NCI-H1092 (cell line): ENCODE data around the gene TMTC3.
"Not testable (repeated sequence)": the region's sequence is repeated elsewhere in the genome, so short reads cannot be mapped to it uniquely, and the experiment has no call there.

ENCODE experiments used
- DNase-seq: peaks from one replicate; lab custom pipeline; 2025; lab: John Stamatoyannopoulos, UW

TMTC3 gene

GRCh38 chr12:88141774-88142609, at the start of gene TMTC3, which contains the start of gene CEP290:
TMTC3 (plus strand) TSS chr12:88142307; CDS start chr12:88148316, 6,009 bp downstream.
CEP290 (minus strand) TSS chr12:88142088; CDS start chr12:88141307, 781 bp downstream.
- DNase-seq = peak; percentile 97

DNA sequence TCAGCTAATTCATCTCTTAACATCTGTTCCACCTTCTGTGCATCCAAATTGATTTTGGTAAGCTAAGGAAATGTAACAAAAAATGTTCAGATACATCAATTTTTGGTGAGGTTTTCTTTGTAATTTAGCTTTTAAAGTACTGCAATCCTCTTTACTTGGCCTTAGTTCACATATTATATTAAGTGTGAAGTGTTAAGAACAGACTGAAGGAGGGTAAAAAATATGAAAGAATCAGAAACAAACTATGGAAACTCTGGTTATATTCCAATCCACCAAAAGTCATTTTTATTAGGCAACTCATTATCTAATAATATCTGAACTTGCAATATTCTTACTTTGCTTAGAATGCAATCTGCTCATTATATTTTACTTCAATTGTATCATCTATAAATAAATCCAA, 49.3 kb upstream of the TMTC3 start:
- DNase-seq = no peak

- no peak for DNase-seq
These were observed 48.5 kb upstream of the TMTC3 start for GRCh38 chr12:88093573-88093972.

DNA sequence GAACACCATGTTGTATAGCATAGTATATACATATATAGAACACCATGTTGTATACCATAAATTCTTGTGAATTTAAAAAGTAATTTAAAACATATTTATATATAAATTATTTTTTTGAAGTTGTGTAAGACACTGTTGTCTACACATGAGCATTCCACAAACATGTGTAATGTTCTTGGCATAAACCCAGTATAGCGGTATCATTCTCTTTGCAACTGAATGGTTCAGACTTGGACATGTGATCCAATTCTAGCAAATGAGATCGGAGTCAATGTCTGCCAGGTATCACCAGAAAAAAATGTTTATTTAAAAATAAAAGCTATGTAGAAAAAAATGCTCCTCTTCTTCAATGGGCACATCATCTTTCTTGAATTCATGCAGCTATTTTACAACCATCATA, 34.1 kb upstream of the TMTC3 start:
- no peak for DNase-seq

DNA sequence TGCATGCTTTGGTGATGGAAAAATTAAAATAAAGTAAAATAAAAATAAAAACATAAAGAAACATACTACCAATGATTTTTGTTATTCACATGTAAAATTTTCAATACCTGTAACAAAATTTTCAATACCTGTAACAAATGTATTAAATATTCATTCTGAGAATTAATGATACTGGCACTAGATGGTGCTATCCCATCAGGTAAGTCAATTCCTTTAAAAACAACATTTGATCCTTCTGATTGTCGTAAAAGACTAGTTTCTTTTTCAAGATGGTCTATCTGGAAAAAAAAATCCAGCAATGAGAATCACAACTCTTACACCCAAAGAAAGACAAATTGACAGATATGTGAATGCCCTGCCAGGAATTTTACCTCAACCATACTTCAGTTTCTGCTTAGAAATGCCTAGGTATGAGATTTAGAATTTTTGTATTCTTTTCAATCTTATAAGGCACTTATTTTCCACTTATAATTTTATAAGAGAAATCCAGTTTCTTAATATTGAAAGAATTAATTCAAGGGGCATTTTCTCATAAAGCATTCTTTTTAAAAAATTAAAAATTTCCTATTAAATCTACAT, 30.9 kb upstream of the TMTC3 start:
- DNase-seq = no peak

GRCh38 chr12:88113871-88114270, 28.2 kb upstream of the TMTC3 start:
- DNase-seq = no peak

- no peak for DNase-seq
These were observed 19.4 kb upstream of the TMTC3 start for GRCh38 chr12:88122666-88123065.

DNA sequence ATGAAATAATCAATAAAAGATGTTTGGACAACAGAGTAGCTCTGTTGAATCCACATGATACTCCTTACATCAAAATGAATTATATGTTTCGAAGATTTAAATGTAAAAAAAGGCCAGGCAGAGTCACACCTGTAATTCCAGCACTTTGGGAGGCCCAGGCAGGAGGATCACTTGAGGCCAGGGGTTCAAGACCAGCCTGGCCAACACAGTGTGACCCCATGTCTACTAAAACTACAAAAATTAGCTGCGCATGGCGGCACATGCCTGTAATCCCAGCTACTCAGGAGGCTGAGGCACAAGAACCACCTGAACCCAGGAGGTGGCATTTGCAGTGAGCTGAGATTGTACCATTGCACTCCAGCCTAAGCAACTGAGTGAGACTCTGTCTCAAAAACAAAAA, 15.0 kb upstream of the TMTC3 start:
- no peak for DNase-seq

GRCh38 chr12:88127855-88128254, 14.3 kb upstream of the TMTC3 start:
- no peak for DNase-seq

- DNase-seq = no peak
These were observed 9.7 kb upstream of the TMTC3 start for GRCh38 chr12:88132392-88132791.

DNA sequence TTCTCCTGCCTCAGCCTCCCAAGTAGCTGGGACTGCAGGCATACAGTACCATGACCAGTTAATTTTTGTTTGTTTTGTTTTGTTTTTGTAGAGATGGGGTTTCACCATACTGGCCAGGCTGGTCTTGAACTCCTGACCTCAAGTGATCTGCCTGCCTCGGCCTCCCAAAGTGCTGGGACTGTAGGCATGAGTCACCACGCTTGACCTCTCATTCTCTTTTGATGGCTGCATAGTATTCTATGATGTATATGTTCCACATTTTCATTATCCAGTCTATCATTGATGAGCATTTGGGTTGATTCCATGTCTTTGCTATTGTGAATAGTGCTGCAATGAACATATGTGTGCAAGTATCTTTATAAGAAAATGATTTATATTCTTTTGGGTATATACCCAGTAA, 8.9 kb upstream of the TMTC3 start:
- DNase-seq = not testable (repeated sequence)

GRCh38 chr12:88139711-88140110, 2.4 kb upstream of the TMTC3 start:
- DNase-seq = not testable (repeated sequence)

- DNase-seq = no peak
These were observed 708 bp upstream of the TMTC3 start for GRCh38 chr12:88141425-88141773.

- DNase-seq = no peak
These were observed 494 bp downstream of the TMTC3 start for GRCh38 chr12:88142610-88142991.

- DNase-seq = no peak
These were observed 1.9 kb downstream of the TMTC3 start for GRCh38 chr12:88144037-88144436.

GRCh38 chr12:88144546-88145468, 2.7 kb downstream of the TMTC3 start:
- DNase-seq = no peak

DNA sequence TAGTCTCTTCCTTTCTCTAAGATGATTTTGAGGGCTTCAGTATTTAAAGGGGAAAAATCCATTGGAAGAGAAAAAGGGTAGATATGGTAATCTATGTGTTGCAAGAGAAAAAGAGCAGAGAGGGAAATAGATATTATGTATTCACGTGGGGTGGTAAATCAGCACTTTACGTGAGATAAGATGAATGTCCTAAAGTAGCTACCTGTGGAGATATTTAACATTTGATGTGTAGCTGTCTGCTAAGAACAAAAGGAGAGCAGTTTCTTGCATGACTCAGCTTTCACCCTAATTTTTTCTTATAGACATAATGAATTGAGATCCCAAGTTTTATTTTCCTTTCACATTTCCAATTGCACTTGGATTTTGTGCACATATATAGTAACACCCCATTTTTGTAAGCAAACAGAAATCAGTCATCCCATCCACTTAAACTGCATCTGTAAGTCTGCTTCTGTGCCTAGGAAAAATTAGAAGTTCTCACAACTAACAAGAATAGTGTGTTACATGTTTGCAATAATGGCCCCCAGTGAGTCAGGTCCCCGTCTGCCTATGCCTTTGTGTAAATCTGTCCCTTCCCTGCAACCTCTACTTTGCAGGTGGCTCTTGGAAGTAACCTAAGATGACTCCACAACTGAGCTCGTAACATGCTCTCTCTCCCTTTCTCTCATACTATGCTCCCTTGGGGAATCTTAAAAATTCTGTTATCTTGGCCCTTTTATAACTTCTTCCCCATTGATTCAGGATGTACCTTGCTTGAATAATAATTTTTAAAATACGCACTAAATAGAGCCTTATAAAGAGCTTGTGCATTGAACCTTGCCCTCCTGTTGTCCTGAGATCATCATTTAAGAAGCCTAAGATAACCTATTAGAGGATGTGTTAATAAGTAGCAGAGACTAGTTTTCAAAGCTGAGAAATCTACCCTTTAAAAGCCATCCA, 3.7 kb downstream of the TMTC3 start:
- no peak for DNase-seq

DNA sequence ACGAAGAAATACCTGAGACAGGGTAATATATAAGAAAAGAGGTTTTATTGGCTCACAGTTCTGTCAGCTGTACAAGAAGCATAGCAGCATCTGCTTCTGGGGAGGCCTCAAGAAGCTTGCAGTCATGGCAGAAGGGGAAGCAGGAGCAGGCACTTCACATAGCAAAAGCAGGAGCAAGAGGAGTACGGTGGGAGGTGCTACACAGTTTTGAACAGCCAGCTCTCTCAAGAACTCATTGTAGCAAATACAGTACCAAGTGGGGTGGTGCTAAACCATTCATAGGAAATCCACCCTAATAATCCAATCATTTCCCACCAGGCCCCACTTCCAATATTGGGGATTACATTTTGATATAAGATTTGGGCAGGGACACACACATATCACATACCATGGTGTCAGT, 8.0 kb downstream of the TMTC3 start:
- DNase-seq = no peak

GRCh38 chr12:88153959-88154358, 11.9 kb downstream of the TMTC3 start:
- peak; percentile 1 for DNase-seq

GRCh38 chr12:88156075-88156654, 14.1 kb downstream of the TMTC3 start:
- DNase-seq = no peak

GRCh38 chr12:88163371-88163770, 21.3 kb downstream of the TMTC3 start:
- no peak for DNase-seq
